GM10847 (cell line): ENCODE data around the gene ACER2.

Experiments
- POLR2A ChIP-seq: IDR thresholded peaks from 2 replicates; pipeline ENCODE4 v1.6.1; 2011; ENCODE audit not compliant: insufficient read length; ENCODE audit errors: extremely low read depth

ACER2 gene

GRCh38 chr9:19492775-19493173 is 84.0 kb downstream of the ACER2 start:
- no peak for TF ChIP-seq POLR2A

DNA sequence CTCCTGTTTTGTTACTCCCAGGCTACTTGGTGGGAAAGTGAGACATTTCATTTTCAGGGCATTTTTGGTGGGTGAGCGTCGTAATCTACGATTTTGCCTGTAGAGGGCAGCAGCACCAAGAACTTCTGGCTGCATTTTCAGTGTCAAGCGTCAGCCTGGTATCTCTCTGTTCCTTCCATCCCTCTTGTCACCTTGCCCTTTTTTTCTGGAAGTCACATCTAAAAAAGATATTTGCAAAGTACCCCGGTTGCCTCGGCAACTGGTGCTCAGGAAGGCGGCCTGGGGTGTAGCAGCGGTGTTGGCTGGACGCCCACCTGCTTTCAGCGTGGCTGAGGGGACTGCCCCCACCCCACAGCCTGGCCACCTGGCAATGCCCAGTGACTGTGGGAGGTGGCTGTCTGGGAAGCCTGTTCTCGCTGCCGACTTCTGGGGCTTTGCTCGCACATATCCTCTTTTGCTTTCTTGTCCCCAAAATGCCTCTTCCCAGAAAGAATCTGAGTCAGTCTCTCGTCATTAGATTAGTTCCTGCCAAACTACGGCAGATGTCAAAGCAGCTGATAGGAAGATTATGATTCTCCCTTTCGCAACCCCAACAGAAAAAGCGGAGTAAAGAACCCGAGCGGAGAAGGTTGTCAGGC is 84.5 kb downstream of the ACER2 start:
- no peak for TF ChIP-seq POLR2A

GRCh38 chr9:19493876-19494275 is 85.1 kb downstream of the ACER2 start:
- TF ChIP-seq POLR2A: no peak

- no peak for TF ChIP-seq POLR2A
Observed at GRCh38 chr9:19495186-19496028, 86.6 kb downstream of the ACER2 start.

DNA sequence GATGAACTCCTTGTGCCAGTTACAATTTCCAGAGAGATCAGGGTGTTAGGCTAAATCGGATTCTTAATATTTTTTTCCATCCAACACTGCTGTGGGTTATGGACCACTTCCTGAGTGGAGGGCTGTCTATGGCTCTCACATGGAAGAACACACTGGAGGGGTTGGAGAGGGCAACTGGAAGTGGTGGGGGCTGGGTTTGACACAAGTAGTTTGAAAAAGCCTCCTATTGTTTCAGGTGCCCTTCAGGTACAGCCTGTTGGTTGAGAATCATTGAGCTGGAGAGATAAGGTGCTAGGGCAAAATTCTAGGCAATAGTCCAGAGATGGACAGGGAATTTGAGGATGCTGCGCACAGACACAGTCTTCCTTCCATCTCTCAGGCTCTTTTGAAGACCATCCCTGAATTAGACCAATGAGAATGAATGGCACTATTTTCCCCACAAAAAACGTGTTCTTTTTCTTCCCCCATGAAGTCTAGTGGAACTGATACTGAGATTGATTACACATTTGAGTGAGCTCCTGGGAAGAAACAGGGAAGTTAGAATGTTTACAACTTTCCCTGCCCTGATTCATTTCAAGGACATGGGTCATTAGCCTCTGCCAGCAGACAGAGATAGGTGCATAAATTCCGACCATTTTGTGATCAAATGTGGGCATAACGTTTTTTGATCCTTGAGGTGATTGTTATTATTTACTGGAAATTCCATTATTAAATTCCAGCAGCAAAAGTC is 87.7 kb downstream of the ACER2 start:
- TF ChIP-seq POLR2A: no peak

GRCh38 chr9:19497276-19497675 is 88.5 kb downstream of the ACER2 start:
- no peak for TF ChIP-seq POLR2A

GRCh38 chr9:19498015-19498414 is 89.2 kb downstream of the ACER2 start:
- no peak for TF ChIP-seq POLR2A
